GM12891 (cell line): ENCODE results near the gene TMEM30A.
A peak's percentile ranks its signal among the peaks of the same experiment; 100 is the strongest.

ENCODE experiments used
- DNase-seq: peaks from one replicate; pipeline ENCODE4 v3.0.0; 2011; ENCODE audit warnings: low spot score; ENCODE audit not compliant: insufficient read length
- FAIRE-seq: peaks from 2 replicates; lab custom pipeline; 2011; peaks lifted over from hg19 to GRCh38; lab: Jason Lieb, UNC
- PAX5 ChIP-seq: IDR thresholded peaks from 2 replicates; pipeline ENCODE4 v1.6.1; 2011; ENCODE audit warnings: low read length, moderate library complexity, mild to moderate bottlenecking; ENCODE audit not compliant: insufficient read depth, severe bottlenecking
- POLR2A ChIP-seq: IDR thresholded peaks from 2 replicates; pipeline ENCODE4 v1.6.1; 2011; ENCODE audit warnings: low read depth, low read length, control low read depth
- POLR2AphosphoS5 ChIP-seq: IDR thresholded peaks from 2 replicates; pipeline ENCODE4 v1.6.1; 2011; ENCODE audit warnings: low read depth, low read length, control low read depth
- POU2F2 ChIP-seq: IDR thresholded peaks from 2 replicates; pipeline ENCODE4 v1.6.1; 2011; ENCODE audit warnings: low read depth, mild to moderate bottlenecking, control low read depth, low read length, moderate library complexity
- SPI1 ChIP-seq: IDR thresholded peaks from 2 replicates; pipeline ENCODE4 v1.6.1; 2011; ENCODE audit warnings: low read depth, low read length, control low read depth
- TAF1 ChIP-seq: IDR thresholded peaks from 2 replicates; pipeline ENCODE4 v1.6.1; 2011; ENCODE audit warnings: low read depth, low read length, control low read depth

TMEM30A gene

GRCh38 chr6:75223428-75223827 lies 61.2 kb downstream of the TMEM30A start:
- no peak for TF ChIP-seq SPI1
- TF ChIP-seq PAX5, result no peak
- no peak for TF ChIP-seq TAF1
- no peak for DNase-seq
- no peak for FAIRE-seq

GRCh38 chr6:75222261-75222660 lies 62.3 kb downstream of the TMEM30A start:
- FAIRE-seq (no peak), DNase-seq (no peak)
- no peak for TF ChIP-seq SPI1
- no peak for TF ChIP-seq PAX5
- TF ChIP-seq TAF1, result no peak
- TF ChIP-seq POLR2AphosphoS5, result no peak
- no peak for TF ChIP-seq POLR2A
- no peak for TF ChIP-seq POU2F2

DNA sequence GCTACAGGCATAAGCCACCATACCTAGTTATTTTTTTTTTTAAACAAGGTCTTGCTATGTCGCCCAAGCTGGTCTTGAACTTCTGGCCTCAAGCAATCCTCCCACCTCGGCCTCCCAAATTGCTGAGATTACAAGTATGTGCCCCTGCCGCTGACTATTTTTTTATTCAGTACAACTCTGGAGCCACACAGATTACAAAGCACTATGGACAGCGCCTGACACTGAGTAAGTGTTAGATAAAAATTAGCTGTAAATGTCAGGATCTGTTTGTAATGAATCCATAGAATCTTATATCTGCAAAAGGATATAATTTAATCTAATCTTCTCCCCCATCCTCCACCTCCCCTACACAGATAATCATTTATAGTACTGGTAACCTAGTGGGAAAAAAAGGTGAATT lies 63.5 kb downstream of the TMEM30A start:
- TF ChIP-seq POLR2A, result no peak
- no peak for TF ChIP-seq SPI1
- no peak for TF ChIP-seq POU2F2
- no peak for TF ChIP-seq POLR2AphosphoS5
- no peak for TF ChIP-seq TAF1
- TF ChIP-seq PAX5, result no peak
- FAIRE-seq, result no peak
- no peak for DNase-seq

GRCh38 chr6:75220357-75220756 lies 64.2 kb downstream of the TMEM30A start:
- no peak for TF ChIP-seq POLR2AphosphoS5
- TF ChIP-seq PAX5, result no peak
- TF ChIP-seq SPI1, result no peak
- TF ChIP-seq POU2F2, result no peak
- no peak for TF ChIP-seq TAF1
- TF ChIP-seq POLR2A, result no peak
- DNase-seq (no peak), FAIRE-seq (no peak)

DNA sequence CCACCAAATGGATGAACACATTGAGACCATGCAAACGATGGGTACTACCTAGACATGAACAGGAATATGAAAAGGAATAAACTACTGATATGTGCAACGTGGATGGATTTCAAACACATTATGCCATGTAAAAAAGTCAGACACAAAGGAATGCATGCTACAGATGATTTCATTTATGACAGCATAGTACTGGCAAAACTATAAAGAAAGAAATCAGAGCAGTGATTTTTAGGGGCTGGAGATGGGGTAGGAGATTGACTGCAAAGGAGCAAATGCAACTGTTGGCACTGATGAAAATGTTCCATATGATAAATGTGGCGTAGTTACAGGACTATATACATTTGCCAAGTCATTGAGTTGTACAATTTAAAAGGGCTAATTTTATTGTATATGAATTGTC lies 65.3 kb downstream of the TMEM30A start:
- no peak for FAIRE-seq
- no peak for DNase-seq
- TF ChIP-seq PAX5 (no peak), TAF1 (no peak), POLR2AphosphoS5 (no peak), POU2F2 (no peak), SPI1 (no peak), POLR2A (no peak)

DNA sequence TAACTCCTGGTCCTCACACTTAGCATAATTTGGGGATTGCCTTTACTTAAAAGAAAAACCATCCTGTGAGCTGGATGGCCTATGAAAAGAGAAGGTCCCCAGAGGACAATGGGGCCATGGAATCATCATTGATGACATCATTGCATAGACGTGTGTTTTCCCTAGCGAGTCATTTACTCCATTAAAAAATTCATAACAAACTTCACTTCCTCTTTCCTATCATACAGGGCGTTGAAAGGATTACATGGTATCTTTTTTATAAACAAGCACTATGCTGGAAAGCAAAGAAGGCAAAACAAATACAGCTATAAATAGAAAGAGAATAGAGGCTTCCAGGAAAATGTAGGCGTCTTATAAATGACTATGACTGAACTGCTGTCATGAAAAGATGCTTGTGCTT lies 67.4 kb downstream of the TMEM30A start:
- DNase-seq (no peak), FAIRE-seq (no peak)
- TF ChIP-seq SPI1, result peak; percentile 72
- TF ChIP-seq PAX5, result no peak

GRCh38 chr6:75215291-75215690 lies 69.3 kb downstream of the TMEM30A start:
- FAIRE-seq, result no peak
- TF ChIP-seq SPI1, result no peak
- no peak for TF ChIP-seq POU2F2
- no peak for TF ChIP-seq POLR2A
- DNase-seq, result no peak

DNA sequence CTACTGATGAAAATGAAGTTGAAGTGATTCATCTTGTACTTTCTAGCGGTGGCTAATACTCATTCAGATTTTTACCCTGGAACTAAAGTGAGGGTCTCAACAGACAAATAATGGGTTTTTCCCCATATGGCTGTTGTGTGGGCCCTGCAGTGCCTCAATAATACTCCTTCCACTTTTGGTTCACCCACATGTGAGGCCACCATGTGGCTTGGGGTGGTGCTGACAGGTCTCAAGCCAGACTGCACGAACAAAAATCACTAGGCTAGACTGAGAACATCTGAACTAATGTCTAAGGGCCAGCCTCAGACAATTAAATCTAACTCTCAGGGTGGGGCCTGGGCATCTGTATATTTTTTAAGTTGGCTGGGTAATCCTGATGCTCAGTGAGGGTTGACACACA lies 70.9 kb downstream of the TMEM30A start:
- FAIRE-seq (no peak), DNase-seq (no peak)
- no peak for TF ChIP-seq PAX5
- TF ChIP-seq POLR2AphosphoS5, result no peak
- no peak for TF ChIP-seq TAF1
- TF ChIP-seq SPI1, result no peak
- TF ChIP-seq POLR2A, result no peak
- no peak for TF ChIP-seq POU2F2

- FAIRE-seq, result no peak
- TF ChIP-seq POLR2AphosphoS5 (no peak), TAF1 (no peak), PAX5 (no peak), POU2F2 (no peak), POLR2A (no peak), SPI1 (no peak)
Measured at GRCh38 chr6:75213112-75213511, 71.5 kb downstream of the TMEM30A start.

GRCh38 chr6:75211920-75212590 lies 72.5 kb downstream of the TMEM30A start:
- FAIRE-seq (no peak), DNase-seq (no peak)
- TF ChIP-seq POLR2A (no peak), TAF1 (no peak), SPI1 (no peak), PAX5 (no peak), POU2F2 (no peak), POLR2AphosphoS5 (no peak)

More at GRCh38 chr6:75213112-75213511, 71.5 kb downstream of the TMEM30A start:
- no peak for DNase-seq
